Liver (tissue), 9 donors: ENCODE results near the gene CXCR4. TPM values are rescaled to one million over a fixed set of nuclear protein-coding genes. Genes with fewer than 3 reads are reported as not detected.

Source experiments
- DNase-seq: peaks from one replicate; pipeline ENCODE4 v3.0.0-alpha.2; 2017; ENCODE audit warnings: low spot score
- H3K27ac ChIP-seq, 2 donors: one replicate each; pipeline ENCODE4 v1.7.0; 2013; ENCODE audit warnings: inconsistent platforms in 2 of 2, low read length in 2 of 2, control low read depth in 1 of 2, low read depth in 1 of 2, mild to moderate bottlenecking in 1 of 2
- H3K27me3 ChIP-seq, 4 donors: one replicate each; pipeline versions ENCODE4 v1.6.1 to v1.7.0; 2013; ENCODE audit warnings: low read length in 3 of 4, inconsistent platforms in 1 of 4, mild to moderate bottlenecking in 1 of 4, moderate library complexity in 1 of 4; ENCODE audit not compliant: control insufficient read depth in 4 of 4, insufficient read depth in 4 of 4
- H3K36me3 ChIP-seq, 4 donors: one replicate each; pipeline versions ENCODE4 v1.6.1 to v1.7.0; 2013; ENCODE audit warnings: low read length in 3 of 4, mild to moderate bottlenecking in 3 of 4, low read depth in 1 of 4, moderate library complexity in 1 of 4; ENCODE audit not compliant: control insufficient read depth in 4 of 4, insufficient read depth in 3 of 4
- H3K4me1 ChIP-seq, 4 donors: one replicate each; pipeline versions ENCODE4 v1.6.1 to v1.7.0; 2013; ENCODE audit warnings: low read length in 3 of 4, mild to moderate bottlenecking in 3 of 4, moderate library complexity in 1 of 4; ENCODE audit not compliant: control insufficient read depth in 4 of 4, insufficient read depth in 4 of 4
- H3K4me3 ChIP-seq, 3 donors: one replicate each; pipeline versions ENCODE4 v1.6.1 to v1.7.0; 2013; ENCODE audit warnings: low read length in 3 of 3, control low read depth in 1 of 3, low read depth in 1 of 3, mild to moderate bottlenecking in 1 of 3
- H3K9ac ChIP-seq, 2 donors: one replicate each; pipeline ENCODE4 v1.7.0; 2013; ENCODE audit warnings: low read length in 2 of 2, mild to moderate bottlenecking in 2 of 2, moderate library complexity in 2 of 2, control low read depth in 1 of 2, low read depth in 1 of 2
- H3K9me3 ChIP-seq, 4 donors: one replicate each; pipeline versions ENCODE4 v1.6.1 to v1.7.0; 2013; ENCODE audit warnings: low read length in 3 of 4; ENCODE audit not compliant: control insufficient read depth in 4 of 4
- EGR1 ChIP-seq, 2 donors: IDR thresholded peaks; 2 replicates each; pipeline ENCODE4 v1.6.1; 2016 to 2018; ENCODE audit warnings: antibody characterized with exemption in 2 of 2, low read depth in 2 of 2
- FOXA1 ChIP-seq: IDR thresholded peaks from 2 replicates; pipeline ENCODE4 v1.6.1; 2016; ENCODE audit warnings: antibody characterized with exemption
- FOXA2 ChIP-seq: IDR thresholded peaks from 2 replicates; pipeline ENCODE4 v1.6.1; 2016; ENCODE audit warnings: antibody characterized with exemption
- HNF4A ChIP-seq, 2 donors: conservative IDR thresholded peaks; 2 replicates each; pipeline ENCODE4 v1.6.1; 2016; ENCODE audit warnings: antibody characterized with exemption in 2 of 2, mild to moderate bottlenecking in 2 of 2
- HNF4G ChIP-seq: IDR thresholded peaks from 2 replicates; pipeline ENCODE4 v1.6.1; 2016; ENCODE audit warnings: antibody characterized with exemption
- JUND ChIP-seq, 2 donors: IDR thresholded peaks; 2 replicates each; pipeline ENCODE4 v1.6.1; 2016; ENCODE audit warnings: antibody characterized with exemption in 2 of 2
- NR2F2 ChIP-seq: IDR thresholded peaks from 2 replicates; pipeline ENCODE4 v1.6.1; 2016; ENCODE audit warnings: antibody characterized with exemption
- RAD21 ChIP-seq, 2 donors: IDR thresholded peaks; 2 replicates each; pipeline ENCODE4 v1.6.1; 2016; ENCODE audit warnings: antibody characterized with exemption in 2 of 2, mild to moderate bottlenecking in 2 of 2
- RXRA ChIP-seq, 2 donors: IDR thresholded peaks; 2 replicates each; pipeline ENCODE4 v1.6.1; 2017 to 2018; ENCODE audit warnings: antibody characterized with exemption in 2 of 2, mild to moderate bottlenecking in 1 of 2
- SP1 ChIP-seq: IDR thresholded peaks from 2 replicates; pipeline ENCODE4 v1.6.1; 2018; ENCODE audit warnings: antibody characterized with exemption, mild to moderate bottlenecking
- TAF1 ChIP-seq: conservative IDR thresholded peaks from 2 replicates; pipeline ENCODE4 v1.6.1; 2016; ENCODE audit warnings: antibody characterized with exemption, mild to moderate bottlenecking
- YY1 ChIP-seq: IDR thresholded peaks from 2 replicates; pipeline ENCODE4 v1.6.1; 2016; ENCODE audit warnings: antibody characterized with exemption, mild to moderate bottlenecking
- WGBS: extraction: QIAGEN DNeasy Blood & Tissue Kit; methylation state at CpG from one replicate; pipeline ENCODE4 v1.1.7; 2013; 5-methylcytosine and 5-hydroxymethylcytosine counted together
- polyA plus RNA-seq, 2 donors: library from polyadenylated mRNA; stranded (reverse) in 1 of 2; unstranded in 1 of 2; fragments of 200-250 nt in 1 of 2; fragments of >200 nt in 1 of 2; fragmentation: Nextera tagmentation in 1 of 2; extraction: Ambion mirVana in 1 of 2; gene quantifications; one replicate each; pipeline versions ENCODE4 v1.2.1 to v1.2.3, GENCODE V29; 2013 to 2015
- total RNA-seq, 2 donors: library from RNA; depleted of rRNA; stranded (reverse); fragments of >200 nt; gene quantifications; one replicate each; pipeline ENCODE4 v1.2.3, GENCODE V29; 2014
- TF ChIP-seq, protein P1 (sequence below): IDR thresholded peaks from 2 replicates; pipeline ENCODE4 v1.6.1; 2016; ENCODE audit warnings: antibody characterized with exemption
- TF ChIP-seq, protein P2 (sequence below): IDR thresholded peaks from 2 replicates; pipeline ENCODE4 v1.6.1; 2016; ENCODE audit warnings: antibody characterized with exemption
- TF ChIP-seq, protein P3 (sequence below): fragments of 150-350 bp; IDR thresholded peaks from 2 replicates; pipeline ENCODE4 v1.5.1; 2017; ENCODE audit warnings: improper control_type of control experiment, low read depth, low read length; ENCODE audit not compliant: missing input control
- TF ChIP-seq, protein P4 (sequence below): IDR thresholded peaks from 2 replicates; pipeline ENCODE4 v1.6.1; 2016; ENCODE audit warnings: antibody characterized with exemption, mild to moderate bottlenecking
- TF ChIP-seq, protein P5 (sequence below): IDR thresholded peaks from 2 replicates; pipeline ENCODE4 v1.6.1; 2016; ENCODE audit warnings: antibody characterized with exemption
- donor health status: healthy.
- donor health status: healthy.
- donor health status: healthy.
- donor health status: healthy.
- donor health status: healthy.

The CXCR4 gene
- total and polyA plus RNA-seq, 4 donors = 5.0 to 9.0 (median 6.1) TPM

DNA sequence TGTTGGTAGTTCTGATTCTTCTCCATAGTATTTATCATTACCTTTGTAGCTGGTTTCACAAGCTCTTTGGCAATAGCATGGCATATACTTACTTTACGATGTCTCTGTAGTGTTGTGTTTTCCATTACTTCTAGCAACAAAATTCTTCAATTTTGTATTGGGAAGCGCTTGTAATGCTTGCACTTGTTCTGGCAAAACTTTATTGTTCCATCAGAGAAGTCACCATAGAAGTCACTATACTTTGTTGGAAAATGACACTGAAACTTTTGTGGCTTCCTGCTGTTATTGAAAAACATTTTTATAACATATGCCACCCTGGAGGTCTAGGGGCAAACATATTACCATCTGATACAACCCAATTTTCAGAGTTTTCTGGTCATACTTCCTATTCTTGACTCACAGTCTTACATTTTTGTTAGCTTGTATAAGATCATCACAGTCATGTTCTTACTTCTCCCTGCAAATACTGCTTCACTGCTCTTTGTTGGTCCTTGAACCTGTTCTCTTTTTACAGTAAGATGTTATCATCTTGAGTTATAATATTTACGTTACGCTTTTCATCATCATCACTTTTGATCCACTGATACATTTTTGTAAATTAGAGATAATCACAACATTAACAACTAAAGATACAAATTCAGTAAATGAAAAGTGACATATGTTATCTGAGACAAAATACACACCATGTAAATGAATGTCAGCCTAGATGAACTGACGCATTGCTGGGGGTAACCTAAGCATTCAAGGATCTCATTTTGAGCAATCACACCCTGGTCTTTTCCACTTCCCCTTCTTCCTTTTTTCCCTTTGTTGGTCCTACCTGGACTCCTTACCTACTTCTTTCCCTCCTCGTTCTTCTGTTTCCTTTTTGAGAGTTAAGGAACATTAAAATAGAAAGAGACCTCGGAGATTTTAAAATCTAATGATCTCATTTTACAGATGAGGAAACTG lies 33.3 kb upstream of the CXCR4 start:
- Histone ChIP-seq H3K4me1 (no peaks in the 10 kb centered on the region), H3K36me3 (no peaks in the 10 kb centered on the region), H3K4me3 (no peak overlapping the region), H3K9me3 (no peaks in the 10 kb centered on the region), H3K27me3 (no peaks in the 10 kb centered on the region), H3K27ac (no peak overlapping the region), H3K9ac (no peak overlapping the region)
- TF ChIP-seq JUND (IDR thresholded peaks at IDR 0.05) = no peak
- TF ChIP-seq, protein P1, sequence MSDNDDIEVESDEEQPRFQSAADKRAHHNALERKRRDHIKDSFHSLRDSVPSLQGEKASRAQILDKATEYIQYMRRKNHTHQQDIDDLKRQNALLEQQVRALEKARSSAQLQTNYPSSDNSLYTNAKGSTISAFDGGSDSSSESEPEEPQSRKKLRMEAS = no peak
- no peak for TF ChIP-seq NR2F2
- no peak for TF ChIP-seq RXRA (IDR thresholded peaks at IDR 0.05)
- no peak for TF ChIP-seq FOXA2
- no peak for TF ChIP-seq FOXA1
- TF ChIP-seq EGR1 (IDR thresholded peaks at IDR 0.05; ENCODE audit: low read depth in 2 of 2) = no peak
- TF ChIP-seq, protein P2, sequence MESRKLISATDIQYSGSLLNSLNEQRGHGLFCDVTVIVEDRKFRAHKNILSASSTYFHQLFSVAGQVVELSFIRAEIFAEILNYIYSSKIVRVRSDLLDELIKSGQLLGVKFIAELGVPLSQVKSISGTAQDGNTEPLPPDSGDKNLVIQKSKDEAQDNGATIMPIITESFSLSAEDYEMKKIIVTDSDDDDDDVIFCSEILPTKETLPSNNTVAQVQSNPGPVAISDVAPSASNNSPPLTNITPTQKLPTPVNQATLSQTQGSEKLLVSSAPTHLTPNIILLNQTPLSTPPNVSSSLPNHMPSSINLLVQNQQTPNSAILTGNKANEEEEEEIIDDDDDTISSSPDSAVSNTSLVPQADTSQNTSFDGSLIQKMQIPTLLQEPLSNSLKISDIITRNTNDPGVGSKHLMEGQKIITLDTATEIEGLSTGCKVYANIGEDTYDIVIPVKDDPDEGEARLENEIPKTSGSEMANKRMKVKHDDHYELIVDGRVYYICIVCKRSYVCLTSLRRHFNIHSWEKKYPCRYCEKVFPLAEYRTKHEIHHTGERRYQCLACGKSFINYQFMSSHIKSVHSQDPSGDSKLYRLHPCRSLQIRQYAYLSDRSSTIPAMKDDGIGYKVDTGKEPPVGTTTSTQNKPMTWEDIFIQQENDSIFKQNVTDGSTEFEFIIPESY = no peak
- TF ChIP-seq HNF4G = no peak
- no peak for TF ChIP-seq TAF1
- TF ChIP-seq, protein P3, sequence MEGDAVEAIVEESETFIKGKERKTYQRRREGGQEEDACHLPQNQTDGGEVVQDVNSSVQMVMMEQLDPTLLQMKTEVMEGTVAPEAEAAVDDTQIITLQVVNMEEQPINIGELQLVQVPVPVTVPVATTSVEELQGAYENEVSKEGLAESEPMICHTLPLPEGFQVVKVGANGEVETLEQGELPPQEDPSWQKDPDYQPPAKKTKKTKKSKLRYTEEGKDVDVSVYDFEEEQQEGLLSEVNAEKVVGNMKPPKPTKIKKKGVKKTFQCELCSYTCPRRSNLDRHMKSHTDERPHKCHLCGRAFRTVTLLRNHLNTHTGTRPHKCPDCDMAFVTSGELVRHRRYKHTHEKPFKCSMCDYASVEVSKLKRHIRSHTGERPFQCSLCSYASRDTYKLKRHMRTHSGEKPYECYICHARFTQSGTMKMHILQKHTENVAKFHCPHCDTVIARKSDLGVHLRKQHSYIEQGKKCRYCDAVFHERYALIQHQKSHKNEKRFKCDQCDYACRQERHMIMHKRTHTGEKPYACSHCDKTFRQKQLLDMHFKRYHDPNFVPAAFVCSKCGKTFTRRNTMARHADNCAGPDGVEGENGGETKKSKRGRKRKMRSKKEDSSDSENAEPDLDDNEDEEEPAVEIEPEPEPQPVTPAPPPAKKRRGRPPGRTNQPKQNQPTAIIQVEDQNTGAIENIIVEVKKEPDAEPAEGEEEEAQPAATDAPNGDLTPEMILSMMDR = no peak
- TF ChIP-seq YY1 = no peak
- TF ChIP-seq SP1 = no peak
- no peak for TF ChIP-seq RAD21 (IDR thresholded peaks at IDR 0.05)
- TF ChIP-seq, protein P4, sequence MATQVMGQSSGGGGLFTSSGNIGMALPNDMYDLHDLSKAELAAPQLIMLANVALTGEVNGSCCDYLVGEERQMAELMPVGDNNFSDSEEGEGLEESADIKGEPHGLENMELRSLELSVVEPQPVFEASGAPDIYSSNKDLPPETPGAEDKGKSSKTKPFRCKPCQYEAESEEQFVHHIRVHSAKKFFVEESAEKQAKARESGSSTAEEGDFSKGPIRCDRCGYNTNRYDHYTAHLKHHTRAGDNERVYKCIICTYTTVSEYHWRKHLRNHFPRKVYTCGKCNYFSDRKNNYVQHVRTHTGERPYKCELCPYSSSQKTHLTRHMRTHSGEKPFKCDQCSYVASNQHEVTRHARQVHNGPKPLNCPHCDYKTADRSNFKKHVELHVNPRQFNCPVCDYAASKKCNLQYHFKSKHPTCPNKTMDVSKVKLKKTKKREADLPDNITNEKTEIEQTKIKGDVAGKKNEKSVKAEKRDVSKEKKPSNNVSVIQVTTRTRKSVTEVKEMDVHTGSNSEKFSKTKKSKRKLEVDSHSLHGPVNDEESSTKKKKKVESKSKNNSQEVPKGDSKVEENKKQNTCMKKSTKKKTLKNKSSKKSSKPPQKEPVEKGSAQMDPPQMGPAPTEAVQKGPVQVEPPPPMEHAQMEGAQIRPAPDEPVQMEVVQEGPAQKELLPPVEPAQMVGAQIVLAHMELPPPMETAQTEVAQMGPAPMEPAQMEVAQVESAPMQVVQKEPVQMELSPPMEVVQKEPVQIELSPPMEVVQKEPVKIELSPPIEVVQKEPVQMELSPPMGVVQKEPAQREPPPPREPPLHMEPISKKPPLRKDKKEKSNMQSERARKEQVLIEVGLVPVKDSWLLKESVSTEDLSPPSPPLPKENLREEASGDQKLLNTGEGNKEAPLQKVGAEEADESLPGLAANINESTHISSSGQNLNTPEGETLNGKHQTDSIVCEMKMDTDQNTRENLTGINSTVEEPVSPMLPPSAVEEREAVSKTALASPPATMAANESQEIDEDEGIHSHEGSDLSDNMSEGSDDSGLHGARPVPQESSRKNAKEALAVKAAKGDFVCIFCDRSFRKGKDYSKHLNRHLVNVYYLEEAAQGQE = no peak
- TF ChIP-seq, protein P5, sequence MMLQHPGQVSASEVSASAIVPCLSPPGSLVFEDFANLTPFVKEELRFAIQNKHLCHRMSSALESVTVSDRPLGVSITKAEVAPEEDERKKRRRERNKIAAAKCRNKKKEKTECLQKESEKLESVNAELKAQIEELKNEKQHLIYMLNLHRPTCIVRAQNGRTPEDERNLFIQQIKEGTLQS = no peak
- TF ChIP-seq HNF4A (conservative IDR thresholded peaks at IDR 0.05) = no peak
- DNase-seq = no peak
- 74% methylated on average over 7 of the region's 7 CpGs for WGBS
